Neural cell (in vitro differentiated cells): ENCODE data around the gene METTL24. TPM values are rescaled to one million over a fixed set of nuclear protein-coding genes. Genes with fewer than 3 reads are reported as not detected.

ENCODE experiments used
- H2AFZ ChIP-seq: fragments of 200-600, 300-800 bp; sonication (generic), shearing (Covaris generic); 2 replicates; pipeline ENCODE4 v1.6.0; 2014; ENCODE audit warnings: low read depth, mild to moderate bottlenecking, antibody characterized with exemption, low read length, moderate library complexity
- H3F3A ChIP-seq: fragments of 200-600 bp; shearing (Covaris generic); 2 replicates; pipeline ENCODE4 v1.6.1; 2016; ENCODE audit warnings: mild to moderate bottlenecking, moderate library complexity, mixed read lengths, antibody characterized with exemption, low read length; ENCODE audit not compliant: insufficient read depth, poor library complexity, severe bottlenecking
- H3K27ac ChIP-seq: fragments of 200-600, 300-800 bp; sonication (generic), shearing (Covaris generic); 2 replicates; pipeline ENCODE4 v1.5.1; 2014; ENCODE audit warnings: mild to moderate bottlenecking, low read length, moderate library complexity
- H3K27me3 ChIP-seq: fragments of 300-800, 200-600 bp; sonication (generic), shearing (Covaris generic); 2 replicates; pipeline ENCODE4 v1.6.0; 2014; ENCODE audit warnings: mild to moderate bottlenecking, low read depth, low read length, moderate library complexity; ENCODE audit not compliant: insufficient read depth
- H3K36me3 ChIP-seq: fragments of 300-800, 200-600 bp; sonication (generic), shearing (Covaris generic); 2 replicates; pipeline ENCODE4 v1.5.1; 2014; ENCODE audit warnings: mild to moderate bottlenecking, antibody characterized with exemption, low read length, moderate library complexity; ENCODE audit not compliant: insufficient read depth
- H3K4me2 ChIP-seq: fragments of 300-800, 200-600 bp; sonication (generic), shearing (Covaris generic); 2 replicates; pipeline ENCODE4 v1.6.0; 2014; ENCODE audit warnings: mild to moderate bottlenecking, low read length
- H3K4me3 ChIP-seq: fragments of 300-800, 200-600 bp; sonication (generic), shearing (Covaris generic); 2 replicates; pipeline ENCODE4 v1.5.1; 2014; ENCODE audit warnings: mild to moderate bottlenecking, low read length, moderate library complexity
- H3K79me2 ChIP-seq: fragments of 200-600 bp; shearing (Covaris generic); replicated peaks from 2 replicates; pipeline ENCODE4 v1.6.0; 2014; ENCODE audit warnings: mild to moderate bottlenecking, low read length, moderate library complexity; ENCODE audit not compliant: insufficient read depth
- H3K9ac ChIP-seq: fragments of 300-800, 200-600 bp; sonication (generic), shearing (Covaris generic); 2 replicates; pipeline ENCODE4 v1.6.1; 2016; ENCODE audit warnings: mild to moderate bottlenecking, low read length, mixed read lengths
- H3K9me2 ChIP-seq: fragments of 200-600 bp; shearing (Covaris generic); 2 replicates; pipeline ENCODE4 v1.6.1; 2016; ENCODE audit warnings: mild to moderate bottlenecking, low read length, mixed read lengths; ENCODE audit not compliant: insufficient read depth
- H3K9me3 ChIP-seq: fragments of 200-600, 300-800 bp; sonication (generic), shearing (Covaris generic); 2 replicates; pipeline ENCODE4 v1.6.1; 2016; ENCODE audit warnings: mild to moderate bottlenecking, mixed run types, low read length, moderate library complexity, mixed read lengths
- H4K20me1 ChIP-seq: fragments of 200-600 bp; shearing (Covaris generic); 2 replicates; pipeline ENCODE4 v1.6.1; 2016; ENCODE audit warnings: mild to moderate bottlenecking, mixed run types; ENCODE audit not compliant: insufficient read depth
- CTCF ChIP-seq: fragments of 450-650 bp; IDR thresholded peaks from 2 replicates; pipeline ENCODE4 v1.5.1; 2014; ENCODE audit warnings: antibody characterized with exemption, mild to moderate bottlenecking, moderate library complexity; ENCODE audit not compliant: poor library complexity, severe bottlenecking
- EP300 ChIP-seq: fragments of 450-650 bp; conservative IDR thresholded peaks from 2 replicates; pipeline ENCODE4 v1.6.1; 2014; ENCODE audit warnings: antibody characterized with exemption, mild to moderate bottlenecking, moderate library complexity; ENCODE audit not compliant: poor library complexity, severe bottlenecking
- EZH2 ChIP-seq: fragments of 200-600, 300-800 bp; shearing (Covaris generic), sonication (generic); IDR thresholded peaks from 2 replicates; pipeline ENCODE4 v1.6.1; 2014; ENCODE audit warnings: antibody characterized with exemption, low read length, borderline replicate concordance, mild to moderate bottlenecking; ENCODE audit not compliant: insufficient read depth, poor library complexity, severe bottlenecking
- MXI1 ChIP-seq: fragments of 450-650 bp; conservative IDR thresholded peaks from 2 replicates; pipeline ENCODE4 v1.6.1; 2014; ENCODE audit warnings: antibody characterized with exemption, mild to moderate bottlenecking; ENCODE audit not compliant: poor library complexity, severe bottlenecking
- POLR2AphosphoS5 ChIP-seq: IDR thresholded peaks from 2 replicates; pipeline ENCODE4 v1.6.1; 2012
- RAD21 ChIP-seq: fragments of 450-650 bp; conservative IDR thresholded peaks from 2 replicates; pipeline ENCODE4 v1.6.1; 2014; ENCODE audit warnings: antibody characterized with exemption, mild to moderate bottlenecking, moderate library complexity
- REST ChIP-seq: IDR thresholded peaks from 2 replicates; pipeline ENCODE4 v1.6.1; 2012; ENCODE audit warnings: borderline replicate concordance
- SMC3 ChIP-seq: fragments of 450-650 bp; conservative IDR thresholded peaks from 2 replicates; pipeline ENCODE4 v1.6.1; 2014; ENCODE audit warnings: antibody characterized with exemption, mild to moderate bottlenecking, moderate library complexity; ENCODE audit not compliant: poor library complexity
- TAF1 ChIP-seq: IDR thresholded peaks from 2 replicates; pipeline ENCODE4 v1.6.1; 2012; ENCODE audit warnings: low read depth
- polyA plus RNA-seq: library from polyadenylated mRNA; depleted of rRNA; stranded (reverse); fragments of >200 nt; gene quantifications from 2 replicates; pipeline ENCODE4 v1.2.3, GENCODE V29; 2014

The METTL24 gene
- polyA plus RNA-seq, 1 donor from 2014 or later: not detected

- TF ChIP-seq CTCF (no peak), MXI1 (no peak), SMC3 (no peak), TAF1 (no peak), EZH2 (no peak), EP300 (no peak), RAD21 (no peak), REST (no peak), POLR2AphosphoS5 (no peak)
- Histone ChIP-seq H3K9ac (no peak overlapping the region), H3K9me3 (no peaks in the 10 kb centered on the region), H3K9me2 (no peaks in the 10 kb centered on the region), H3K27ac (no peak overlapping the region), H3K27me3 (no peaks in the 10 kb centered on the region), H3K36me3 (no peaks in the 10 kb centered on the region), H3K79me2 (no peaks in the 10 kb centered on the region), H4K20me1 (no peaks in the 10 kb centered on the region), H3K4me2 (no peak overlapping the region), H3F3A (no peaks in the 10 kb centered on the region), H3K4me3 (no peak overlapping the region), H2AFZ (no peak overlapping the region)
Observed at GRCh38 chr6:110329714-110330436, 28.3 kb downstream of the METTL24 start.

- Histone ChIP-seq H3K79me2 (no peaks in the 10 kb centered on the region), H3F3A (no peaks in the 10 kb centered on the region), H3K9ac (no peak overlapping the region), H4K20me1 (no peaks in the 10 kb centered on the region), H3K4me2 (no peak overlapping the region), H2AFZ (no peak overlapping the region), H3K36me3 (no peaks in the 10 kb centered on the region), H3K27me3 (no peaks in the 10 kb centered on the region), H3K4me3 (no peak overlapping the region), H3K9me3 (no peaks in the 10 kb centered on the region), H3K9me2 (no peaks in the 10 kb centered on the region), H3K27ac (no peak overlapping the region)
- TF ChIP-seq POLR2AphosphoS5 (no peak), EP300 (no peak), MXI1 (no peak), EZH2 (no peak), RAD21 (no peak), SMC3 (no peak), REST (no peak), TAF1 (no peak)
Observed at GRCh38 chr6:110329348-110329713, 28.8 kb downstream of the METTL24 start.
